ENCODE results near the gene GABRB3.

Gene GABRB3

GRCh38 chr15:26525096-26525495 is 247.8 kb downstream of the GABRB3 start:
- no peak overlapping the region for H3K4me3 ChIP-seq (ENCODE audit: low read depth, low read length)
- no peak for DNase-seq (ENCODE audit: low read depth)

GRCh38 chr15:26521691-26522198 is 251.1 kb downstream of the GABRB3 start:
- no peak overlapping the region for H3K4me3 ChIP-seq (ENCODE audit: low read depth, low read length)
- TF ChIP-seq CTCF (conservative IDR thresholded peaks at IDR 0.05; ENCODE audit: low read depth, low read length): no peak
- DNase-seq (ENCODE audit: low read depth): no peak

More at GRCh38 chr15:26525096-26525495, 247.8 kb downstream of the GABRB3 start:
- TF ChIP-seq CTCF (conservative IDR thresholded peaks at IDR 0.05; ENCODE audit: low read depth, low read length): no peak

GRCh38 chr15:26521130-26521529 is 251.7 kb downstream of the GABRB3 start:
- no peak overlapping the region for H3K4me3 ChIP-seq (ENCODE audit: low read depth, low read length)
- DNase-seq (ENCODE audit: low read depth): no peak
- TF ChIP-seq CTCF (conservative IDR thresholded peaks at IDR 0.05; ENCODE audit: low read depth, low read length): no peak

- no peak for TF ChIP-seq CTCF (conservative IDR thresholded peaks at IDR 0.05; ENCODE audit: low read depth, low read length)
- no peak for DNase-seq (ENCODE audit: low read depth)
- H3K4me3 ChIP-seq (ENCODE audit: low read depth, low read length): no peak overlapping the region
Measured at GRCh38 chr15:26518885-26519284, 254.0 kb downstream of the GABRB3 start.

GRCh38 chr15:26516102-26516980 is 256.5 kb downstream of the GABRB3 start:
- TF ChIP-seq CTCF (conservative IDR thresholded peaks at IDR 0.05; ENCODE audit: low read depth, low read length): no peak

GRCh38 chr15:26504009-26504408 is 268.9 kb downstream of the GABRB3 start:
- TF ChIP-seq CTCF (conservative IDR thresholded peaks at IDR 0.05; ENCODE audit: low read depth, low read length): no peak

More at GRCh38 chr15:26516102-26516980, 256.5 kb downstream of the GABRB3 start:
- H3K4me3 ChIP-seq (ENCODE audit: low read depth, low read length): no peak overlapping the region
- DNase-seq (ENCODE audit: low read depth): no peak

More at GRCh38 chr15:26504009-26504408, 268.9 kb downstream of the GABRB3 start:
- no peak overlapping the region for H3K4me3 ChIP-seq (ENCODE audit: low read depth, low read length)
- DNase-seq (ENCODE audit: low read depth): no peak

All from choroid plexus epithelial cell (primary cell).